GM12874 (cell line): ENCODE results near the gene RNF126.
A peak's percentile ranks its signal among the peaks of the same experiment; 100 is the strongest.

ENCODE experiments used
- TF ChIP-seq, protein P1 (sequence below): IDR thresholded peaks from 2 replicates; pipeline ENCODE4 v1.5.1; 2011; ENCODE audit warnings: low read depth, mild to moderate bottlenecking, control low read depth, low read length, moderate library complexity; ENCODE audit not compliant: insufficient read depth

RNF126 gene

DNA sequence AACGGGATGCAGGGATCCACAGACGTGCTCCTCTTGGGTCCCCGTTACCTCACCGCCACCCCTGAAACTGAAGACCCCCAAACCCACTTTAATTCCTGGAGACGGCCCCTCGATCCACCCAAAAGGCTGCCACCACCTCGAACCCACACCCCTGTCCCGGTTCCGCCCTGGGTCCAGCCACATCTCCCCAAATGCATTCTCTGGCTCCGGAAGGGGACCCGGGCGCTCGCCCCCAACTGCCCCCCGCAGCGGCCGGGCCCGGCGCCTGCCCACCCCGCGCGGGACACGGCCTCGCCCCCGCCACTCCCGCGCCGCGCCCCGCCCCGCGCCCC lies 13.0 kb upstream of the RNF126 start:
- TF ChIP-seq, protein P1, sequence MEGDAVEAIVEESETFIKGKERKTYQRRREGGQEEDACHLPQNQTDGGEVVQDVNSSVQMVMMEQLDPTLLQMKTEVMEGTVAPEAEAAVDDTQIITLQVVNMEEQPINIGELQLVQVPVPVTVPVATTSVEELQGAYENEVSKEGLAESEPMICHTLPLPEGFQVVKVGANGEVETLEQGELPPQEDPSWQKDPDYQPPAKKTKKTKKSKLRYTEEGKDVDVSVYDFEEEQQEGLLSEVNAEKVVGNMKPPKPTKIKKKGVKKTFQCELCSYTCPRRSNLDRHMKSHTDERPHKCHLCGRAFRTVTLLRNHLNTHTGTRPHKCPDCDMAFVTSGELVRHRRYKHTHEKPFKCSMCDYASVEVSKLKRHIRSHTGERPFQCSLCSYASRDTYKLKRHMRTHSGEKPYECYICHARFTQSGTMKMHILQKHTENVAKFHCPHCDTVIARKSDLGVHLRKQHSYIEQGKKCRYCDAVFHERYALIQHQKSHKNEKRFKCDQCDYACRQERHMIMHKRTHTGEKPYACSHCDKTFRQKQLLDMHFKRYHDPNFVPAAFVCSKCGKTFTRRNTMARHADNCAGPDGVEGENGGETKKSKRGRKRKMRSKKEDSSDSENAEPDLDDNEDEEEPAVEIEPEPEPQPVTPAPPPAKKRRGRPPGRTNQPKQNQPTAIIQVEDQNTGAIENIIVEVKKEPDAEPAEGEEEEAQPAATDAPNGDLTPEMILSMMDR, result no peak

DNA sequence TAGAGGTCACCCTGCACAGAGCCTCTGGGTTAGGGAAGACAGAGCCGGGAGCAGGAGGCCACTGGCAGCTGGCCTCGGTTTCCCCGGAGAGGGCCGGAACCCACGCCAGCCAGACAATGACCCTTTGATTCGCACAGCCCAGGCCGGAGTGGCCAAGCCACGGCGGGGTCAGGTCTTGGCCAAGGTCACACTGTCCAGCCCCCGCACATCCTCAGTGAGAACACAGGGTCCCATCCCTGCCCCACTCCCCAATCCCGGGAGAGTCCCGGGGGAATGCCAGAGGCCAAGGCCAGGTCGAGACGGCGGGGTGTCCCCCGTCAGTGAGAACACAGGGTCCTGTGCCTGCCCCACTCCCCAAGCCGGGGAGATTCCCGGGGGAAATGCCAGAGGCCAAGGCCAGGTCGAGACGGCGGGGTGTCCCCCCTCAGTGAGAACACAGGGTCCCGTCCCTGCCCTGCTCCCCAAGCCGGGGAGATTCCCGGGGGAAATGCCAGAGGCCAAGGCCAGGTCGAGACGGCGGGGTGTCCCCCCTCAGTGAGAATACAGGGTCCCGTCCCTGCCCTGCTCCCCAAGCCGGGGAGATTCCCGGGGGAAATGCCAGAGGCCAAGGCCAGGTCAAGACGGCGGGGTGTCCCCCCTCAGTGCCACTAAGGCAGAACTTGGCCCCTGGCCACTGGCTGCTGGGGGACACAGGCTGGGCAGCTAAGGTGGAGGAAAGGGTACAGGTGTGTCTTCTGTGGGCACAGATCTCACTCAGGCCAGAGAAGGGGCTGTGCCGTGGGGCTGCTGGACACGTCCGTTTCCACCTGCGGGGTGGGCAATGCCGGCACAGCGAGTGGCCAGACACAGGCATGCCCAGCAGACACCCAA lies 11.5 kb upstream of the RNF126 start:
- TF ChIP-seq, protein P1, result no peak

DNA sequence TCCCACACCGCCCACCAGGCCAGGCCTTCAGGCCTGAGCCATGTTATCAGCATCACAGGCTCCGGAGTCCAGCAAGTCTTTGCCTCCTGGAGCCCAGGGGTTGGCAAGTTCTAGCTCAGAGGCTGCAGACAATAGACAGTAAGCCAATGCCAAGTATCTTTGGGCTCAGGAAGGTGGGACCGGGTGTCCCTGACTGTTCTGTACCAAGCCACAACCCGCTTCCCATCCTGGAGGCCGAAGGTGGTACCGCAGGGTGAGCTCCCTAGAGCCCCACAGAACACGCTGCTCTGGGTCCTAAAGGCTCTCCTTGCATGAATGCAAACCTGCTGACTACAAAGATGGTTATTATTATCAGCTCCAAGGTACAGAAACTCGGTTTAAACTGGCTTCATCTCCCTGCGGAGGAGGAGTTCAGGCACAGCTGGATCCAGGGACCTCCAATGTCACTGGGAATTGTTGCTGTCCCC lies 7.6 kb upstream of the RNF126 start:
- TF ChIP-seq, protein P1, result peak; percentile 28; the same call in 1 of the 2 replicates

DNA sequence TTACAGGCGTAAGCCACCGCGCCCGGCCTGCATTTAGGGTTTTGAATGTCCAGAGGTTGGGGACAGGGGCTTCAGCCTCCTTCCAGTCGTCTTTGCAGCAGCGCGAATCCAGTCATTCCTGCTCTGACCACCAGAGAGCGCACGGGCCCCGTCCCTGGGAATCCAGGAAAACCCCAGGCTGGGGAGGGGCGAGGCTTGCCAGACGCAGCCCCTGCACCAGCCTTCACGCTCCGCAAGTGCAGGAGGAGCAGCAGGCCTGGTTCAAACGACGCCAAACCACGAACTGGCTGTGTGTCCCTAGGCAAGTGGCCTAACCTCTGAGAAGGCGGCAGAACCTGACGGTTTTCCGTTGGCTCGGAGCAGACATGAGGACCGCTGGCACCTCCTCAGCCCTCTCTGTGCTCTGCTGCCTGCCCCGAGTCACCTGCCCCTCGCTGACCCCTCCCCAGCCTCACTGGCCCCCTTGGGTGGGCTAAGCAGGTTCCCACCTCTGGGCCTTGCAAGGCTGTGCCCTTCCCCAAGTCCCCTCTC lies 2.0 kb upstream of the RNF126 start:
- TF ChIP-seq, protein P1, result peak; percentile 92

DNA sequence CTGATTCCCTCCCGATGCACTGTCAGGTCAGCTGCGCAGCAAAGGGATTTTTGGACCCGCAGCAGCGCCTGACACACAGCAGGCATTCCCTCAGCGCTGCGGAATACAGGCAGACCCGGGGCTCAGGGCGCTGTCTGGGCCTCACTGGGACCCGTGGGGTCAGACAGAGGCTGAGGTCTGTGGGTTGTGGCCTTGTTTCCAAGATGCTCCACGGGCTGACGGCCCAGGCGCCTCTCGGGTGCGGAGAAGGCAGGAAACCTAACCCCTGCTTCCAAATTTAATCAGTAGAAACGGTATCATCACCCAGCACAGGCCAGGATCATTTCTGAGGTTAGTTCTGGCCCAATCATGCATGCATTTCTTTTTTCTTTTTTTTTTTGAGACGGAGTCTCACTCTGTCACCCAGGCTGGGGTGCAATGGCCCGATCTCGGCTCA lies 686 bp upstream of the RNF126 start:
- TF ChIP-seq, protein P1, result no peak

DNA sequence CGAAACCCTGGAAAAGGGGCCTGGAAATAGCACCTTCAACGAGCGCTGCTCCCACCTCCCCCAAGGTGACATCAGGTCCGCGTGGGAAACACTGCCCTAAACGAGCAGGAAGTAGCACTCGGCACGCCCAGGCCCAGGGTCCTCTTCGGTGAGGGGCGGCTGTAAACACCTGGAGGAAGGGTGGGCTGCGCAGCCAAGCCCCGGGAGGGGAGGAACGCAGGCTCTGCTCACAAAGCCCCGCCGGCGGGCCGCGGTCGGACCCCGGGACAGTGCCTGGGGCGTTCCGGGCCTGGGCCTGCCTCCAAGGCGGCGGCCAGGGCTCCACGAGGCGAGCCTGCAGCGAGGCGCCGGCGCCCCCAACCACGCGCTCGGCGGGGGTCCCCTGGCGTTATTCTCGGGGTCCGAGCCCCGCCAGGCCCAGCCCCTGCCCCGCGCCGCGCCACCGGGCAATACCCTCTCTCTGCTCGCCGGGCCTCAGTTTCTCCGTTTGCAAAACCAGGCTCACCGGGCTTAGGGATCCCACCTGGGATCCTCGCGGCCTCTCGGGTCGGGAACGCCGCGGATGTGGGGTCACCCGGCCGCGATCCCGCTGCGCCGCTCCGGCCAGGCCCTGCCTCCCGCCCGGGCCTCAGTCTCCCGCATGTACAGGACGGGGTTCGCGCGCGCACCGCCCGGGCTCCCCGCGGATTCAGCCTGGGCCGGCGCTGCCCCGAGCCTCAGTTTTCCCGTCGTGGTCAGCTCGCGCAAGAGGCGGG lies 630 bp downstream of the RNF126 start:
- TF ChIP-seq, protein P1, result no peak
